ENCODE measurements around the gene ANKS1A. TPM values are rescaled to one million over a fixed set of nuclear protein-coding genes. Genes with fewer than 3 reads are reported as not detected.

The ANKS1A gene
- total and polyA plus RNA-seq, 12 donors = 7.1 to 36.3 (median 29.9) TPM

DNA sequence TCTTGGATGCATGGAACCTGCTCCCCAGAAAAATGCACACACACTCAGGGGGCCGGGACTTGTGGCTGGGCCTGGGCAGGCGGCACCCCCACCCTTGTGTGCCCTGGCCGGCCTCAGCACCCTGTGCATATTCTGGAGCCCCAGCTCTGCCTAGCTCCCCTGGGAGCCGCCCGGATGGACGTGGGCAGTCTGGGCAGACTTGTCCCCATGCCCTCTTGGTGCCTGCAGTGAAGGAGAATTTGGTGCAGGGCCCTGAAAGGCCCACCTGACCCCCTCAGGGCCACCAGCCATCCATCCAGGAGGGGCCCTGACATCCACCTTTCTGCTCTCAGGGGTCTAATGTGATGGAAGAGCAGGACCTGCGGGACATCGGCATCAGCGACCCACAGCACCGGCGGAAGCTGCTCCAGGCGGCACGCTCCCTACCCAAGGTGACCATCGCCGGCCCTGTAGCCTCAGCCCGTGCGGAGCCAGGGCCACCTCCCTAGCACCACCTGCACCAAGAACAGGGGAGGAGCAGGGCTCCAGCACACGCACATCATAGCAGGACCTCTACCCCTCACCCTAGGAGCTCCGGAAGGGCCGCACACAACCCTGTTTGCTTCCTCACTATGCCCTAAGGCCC lies 189.3 kb downstream of the ANKS1A start:
- Histone ChIP-seq H3K9me3 (no peaks in the 10 kb centered on the region), H3K4me1 (peaks cover 0 to 35% (median 17%) of the 10 kb centered on the region in 9 donors), H3K4me3 (no peak overlapping the region), H3K36me3 (peaks cover 4 to 100% (median 58%) of the 10 kb centered on the region in 9 donors), H3K27me3 (no peaks in the 10 kb centered on the region), H3K27ac (no peak overlapping the region)
- DNase-seq (no peak), ATAC-seq (no peak)
- intact Hi-C loops (cut with DNase I) = loop anchor here in 1 of 10 donors (10.0 kb wide), 1 partner anchor 94 kb away; no protein-coding TSS in a partner anchor
- TF ChIP-seq, protein P1, sequence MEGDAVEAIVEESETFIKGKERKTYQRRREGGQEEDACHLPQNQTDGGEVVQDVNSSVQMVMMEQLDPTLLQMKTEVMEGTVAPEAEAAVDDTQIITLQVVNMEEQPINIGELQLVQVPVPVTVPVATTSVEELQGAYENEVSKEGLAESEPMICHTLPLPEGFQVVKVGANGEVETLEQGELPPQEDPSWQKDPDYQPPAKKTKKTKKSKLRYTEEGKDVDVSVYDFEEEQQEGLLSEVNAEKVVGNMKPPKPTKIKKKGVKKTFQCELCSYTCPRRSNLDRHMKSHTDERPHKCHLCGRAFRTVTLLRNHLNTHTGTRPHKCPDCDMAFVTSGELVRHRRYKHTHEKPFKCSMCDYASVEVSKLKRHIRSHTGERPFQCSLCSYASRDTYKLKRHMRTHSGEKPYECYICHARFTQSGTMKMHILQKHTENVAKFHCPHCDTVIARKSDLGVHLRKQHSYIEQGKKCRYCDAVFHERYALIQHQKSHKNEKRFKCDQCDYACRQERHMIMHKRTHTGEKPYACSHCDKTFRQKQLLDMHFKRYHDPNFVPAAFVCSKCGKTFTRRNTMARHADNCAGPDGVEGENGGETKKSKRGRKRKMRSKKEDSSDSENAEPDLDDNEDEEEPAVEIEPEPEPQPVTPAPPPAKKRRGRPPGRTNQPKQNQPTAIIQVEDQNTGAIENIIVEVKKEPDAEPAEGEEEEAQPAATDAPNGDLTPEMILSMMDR (IDR thresholded peaks at IDR 0.05) = no peak
- WGBS, 2 donors = 95 to 98% methylated on average over 20 of the region's 20 CpGs

DNA sequence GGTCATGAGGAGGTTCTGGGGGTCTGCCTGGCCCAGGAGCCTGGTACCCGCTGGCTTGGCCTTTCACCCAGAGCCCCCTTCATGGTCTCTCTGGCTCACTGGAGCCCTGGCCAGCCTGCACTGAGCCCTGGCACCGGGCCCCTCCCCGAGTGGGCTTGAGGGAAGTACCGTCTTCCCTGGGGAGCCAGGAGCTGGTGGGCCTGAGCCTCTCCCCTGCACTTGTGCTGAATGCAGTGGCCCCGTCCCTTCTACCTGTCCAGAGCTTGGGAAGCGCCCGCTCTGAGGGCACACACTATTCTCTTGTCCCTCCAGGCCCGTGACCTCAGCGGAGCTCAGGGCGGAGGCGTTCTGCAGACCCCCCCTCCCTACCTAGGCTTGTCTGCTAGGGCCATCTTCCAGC lies 189.8 kb downstream of the ANKS1A start:
- TF ChIP-seq, protein P1 (IDR thresholded peaks at IDR 0.05) = no peak
- Histone ChIP-seq H3K27me3 (no peaks in the 10 kb centered on the region), H3K36me3 (peaks cover 4 to 100% (median 61%) of the 10 kb centered on the region in 9 donors), H3K4me3 (no peak overlapping the region), H3K9me3 (no peaks in the 10 kb centered on the region), H3K27ac (no peak overlapping the region), H3K4me1 (peaks cover 0 to 32% (median 17%) of the 10 kb centered on the region in 9 donors)
- WGBS, 2 donors = 94 to 97% methylated on average over 11 of the region's 11 CpGs
- ATAC-seq (no peak), DNase-seq (no peak)
- intact Hi-C loops (cut with DNase I) = loop anchor here in 1 of 10 donors (10.0 kb wide), 1 partner anchor 94 kb away; no protein-coding TSS in a partner anchor

DNA sequence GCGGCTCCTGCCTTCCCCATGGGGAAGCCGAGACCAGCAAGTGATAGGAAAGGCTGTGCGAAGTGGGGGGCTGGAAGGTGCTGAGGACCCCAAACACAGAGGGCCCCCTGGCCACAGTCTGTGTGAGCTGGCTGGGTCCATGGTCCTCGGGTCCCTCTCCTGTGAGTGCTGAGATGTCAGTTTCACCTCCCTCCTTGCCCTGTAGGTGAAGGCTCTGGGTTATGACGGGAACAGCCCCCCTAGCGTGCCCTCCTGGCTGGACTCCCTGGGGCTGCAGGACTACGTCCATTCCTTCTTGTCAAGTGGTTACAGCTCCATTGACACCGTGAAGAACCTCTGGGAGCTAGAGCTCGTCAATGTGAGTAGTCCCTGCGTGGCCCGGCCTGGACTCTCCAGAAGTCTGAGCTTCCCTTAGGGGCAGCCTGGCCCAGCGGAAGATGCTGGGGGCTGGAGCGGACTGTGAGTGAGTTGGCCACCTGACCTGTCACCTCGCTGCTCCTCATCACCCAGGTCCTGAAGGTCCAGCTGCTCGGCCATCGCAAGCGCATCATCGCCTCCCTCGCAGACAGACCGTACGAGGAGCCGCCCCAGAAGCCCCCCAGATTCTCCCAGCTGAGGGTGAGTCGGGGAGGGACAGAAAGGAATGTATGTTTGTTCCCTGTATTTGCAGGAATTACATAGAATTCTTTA lies 190.4 kb downstream of the ANKS1A start:
- TF ChIP-seq, protein P1 (IDR thresholded peaks at IDR 0.05) = no peak
- DNase-seq = no peak
- intact Hi-C loops (cut with DNase I) = loop anchor here in 1 of 10 donors (10.0 kb wide), 1 partner anchor 95 kb away; no protein-coding TSS in a partner anchor
- WGBS, 2 donors = 89 to 92% methylated on average over 23 of the region's 23 CpGs
- H3K4me1 ChIP-seq = peaks cover 0 to 32% (median 17%) of the 10 kb centered on the region in 9 donors
- peaks cover 4 to 100% (median 64%) of the 10 kb centered on the region in 9 donors for H3K36me3 ChIP-seq
- no peaks in the 10 kb centered on the region for H3K9me3 ChIP-seq
- H3K27me3 ChIP-seq = no peaks in the 10 kb centered on the region
- no peak overlapping the region for H3K27ac ChIP-seq
- ATAC-seq = no peak
- H3K4me3 ChIP-seq = no peak overlapping the region

DNA sequence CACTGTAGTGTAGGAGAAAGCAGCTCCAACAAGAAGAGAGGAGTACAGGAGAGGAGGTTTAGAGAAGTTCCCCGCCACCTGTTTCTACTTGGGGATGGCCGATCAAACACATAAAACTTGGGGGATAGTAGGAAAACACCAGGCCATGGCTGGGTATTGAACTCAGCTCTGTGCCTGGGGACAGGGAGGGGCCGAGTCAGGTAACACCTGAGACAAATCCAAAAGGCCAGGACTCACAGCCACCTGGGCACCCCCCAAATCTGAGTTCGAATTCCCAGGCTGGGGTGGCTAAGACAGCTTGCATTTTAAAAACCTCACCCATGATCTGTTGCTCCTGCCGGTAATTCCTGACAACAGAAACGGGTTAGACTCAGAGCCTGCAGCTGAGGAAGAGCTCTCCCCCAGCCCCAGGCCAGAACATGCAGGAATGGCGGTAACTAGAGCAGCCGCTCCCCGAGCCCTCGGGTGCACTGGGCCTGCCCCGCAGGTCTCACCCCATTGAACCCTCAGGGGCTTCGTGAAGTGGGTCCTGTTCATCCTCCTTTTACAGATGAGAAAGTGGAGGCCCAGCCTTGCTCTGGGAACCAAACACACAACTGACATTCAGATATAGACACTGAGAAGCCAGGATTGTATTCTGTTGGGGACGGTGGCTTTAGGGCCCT lies 191.1 kb downstream of the ANKS1A start:
- Histone ChIP-seq H3K4me1 (peaks cover 0 to 32% (median 17%) of the 10 kb centered on the region in 9 donors), H3K27ac (peak overlapping the region in 1 of 10 donors; percentile 62)

More for the DNA sequence above, 191.1 kb downstream of the ANKS1A start:
- Histone ChIP-seq H3K9me3 (no peaks in the 10 kb centered on the region), H3K27me3 (no peaks in the 10 kb centered on the region), H3K36me3 (peaks cover 6 to 100% (median 71%) of the 10 kb centered on the region in 9 donors), H3K4me3 (no peak overlapping the region)
- intact Hi-C loops (cut with DNase I) = no loop called here
- ATAC-seq (no peak), DNase-seq (no peak)
- 92% methylated on average over 13 of the region's 13 CpGs for WGBS, 2 donors
- TF ChIP-seq, protein P1 (IDR thresholded peaks at IDR 0.05) = no peak
